Measurements from ENCODE around the gene NUDT15.

DNA sequence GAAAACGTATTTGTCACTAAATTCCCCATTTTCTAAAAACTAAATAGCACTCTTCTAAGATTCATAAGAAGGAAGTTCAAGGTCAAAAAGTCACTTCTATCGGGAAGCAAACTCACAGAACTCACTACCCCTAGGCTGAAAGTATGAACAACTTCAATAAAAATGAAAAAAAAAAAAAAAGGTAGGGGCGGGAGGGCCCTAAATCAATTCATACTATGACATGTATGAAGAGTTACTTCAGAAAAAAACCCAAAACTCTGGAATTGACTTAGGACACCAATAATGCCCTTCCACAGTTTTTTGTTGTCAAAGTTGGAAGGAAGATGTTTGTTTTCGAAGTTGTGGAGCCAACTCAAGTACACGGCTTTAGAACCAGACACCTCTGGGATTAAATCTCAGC is 37.6 kb upstream of the NUDT15 start:
- no peak for TF ChIP-seq EP300 (IDR thresholded peaks at IDR 0.05)
- TF ChIP-seq, protein P1, sequence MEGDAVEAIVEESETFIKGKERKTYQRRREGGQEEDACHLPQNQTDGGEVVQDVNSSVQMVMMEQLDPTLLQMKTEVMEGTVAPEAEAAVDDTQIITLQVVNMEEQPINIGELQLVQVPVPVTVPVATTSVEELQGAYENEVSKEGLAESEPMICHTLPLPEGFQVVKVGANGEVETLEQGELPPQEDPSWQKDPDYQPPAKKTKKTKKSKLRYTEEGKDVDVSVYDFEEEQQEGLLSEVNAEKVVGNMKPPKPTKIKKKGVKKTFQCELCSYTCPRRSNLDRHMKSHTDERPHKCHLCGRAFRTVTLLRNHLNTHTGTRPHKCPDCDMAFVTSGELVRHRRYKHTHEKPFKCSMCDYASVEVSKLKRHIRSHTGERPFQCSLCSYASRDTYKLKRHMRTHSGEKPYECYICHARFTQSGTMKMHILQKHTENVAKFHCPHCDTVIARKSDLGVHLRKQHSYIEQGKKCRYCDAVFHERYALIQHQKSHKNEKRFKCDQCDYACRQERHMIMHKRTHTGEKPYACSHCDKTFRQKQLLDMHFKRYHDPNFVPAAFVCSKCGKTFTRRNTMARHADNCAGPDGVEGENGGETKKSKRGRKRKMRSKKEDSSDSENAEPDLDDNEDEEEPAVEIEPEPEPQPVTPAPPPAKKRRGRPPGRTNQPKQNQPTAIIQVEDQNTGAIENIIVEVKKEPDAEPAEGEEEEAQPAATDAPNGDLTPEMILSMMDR (IDR thresholded peaks at IDR 0.05) = no peak

Data from esophagus muscularis mucosa (tissue), 3 donors.